HEK293 (cell line): Measurements from ENCODE around the gene TREM2.

ENCODE experiments used
- SCRT2 ChIP-seq: fragments of 450-650 bp; formaldehyde crosslinking; IDR thresholded peaks from 2 replicates; pipeline ENCODE4 v1.5.1; 2016; ENCODE audit warnings: missing biosample characterization, missing genetic modification characterization
- ZEB2 ChIP-seq: fragments of 450-650 bp; formaldehyde crosslinking; IDR thresholded peaks from 2 replicates; pipeline ENCODE4 v1.5.1; 2016; ENCODE audit warnings: missing biosample characterization, missing genetic modification characterization
- ZNF16 ChIP-seq: fragments of 450-650 bp; formaldehyde crosslinking; IDR thresholded peaks from 2 replicates; pipeline ENCODE4 v1.5.1; 2016; ENCODE audit warnings: low read depth, missing biosample characterization, missing genetic modification characterization
- ZNF174 ChIP-seq: fragments of 450-650 bp; formaldehyde crosslinking; IDR thresholded peaks from 2 replicates; pipeline ENCODE4 v1.5.0; 2017; ENCODE audit warnings: missing biosample characterization, mild to moderate bottlenecking, missing genetic modification characterization
- ZNF19 ChIP-seq: fragments of 450-650 bp; formaldehyde crosslinking; IDR thresholded peaks from 2 replicates; pipeline ENCODE4; 2016; ENCODE audit warnings: missing biosample characterization, missing genetic modification characterization, low read depth
- ZNF366 ChIP-seq: fragments of 450-650 bp; formaldehyde crosslinking; conservative IDR thresholded peaks from 2 replicates; pipeline ENCODE4 v1.5.1; 2016; ENCODE audit warnings: missing biosample characterization, missing genetic modification characterization
- ZNF558 ChIP-seq: fragments of 450-650 bp; formaldehyde crosslinking; IDR thresholded peaks from 2 replicates; pipeline ENCODE4 v1.5.1; 2016; ENCODE audit warnings: missing biosample characterization, missing genetic modification characterization
- ZNF596 ChIP-seq: fragments of 450-650 bp; IDR thresholded peaks from 2 replicates; pipeline ENCODE4 v1.5.0; 2018; ENCODE audit warnings: missing biosample characterization, mild to moderate bottlenecking, missing genetic modification characterization, moderate library complexity
- ZNF600 ChIP-seq: fragments of 450-650 bp; formaldehyde crosslinking; IDR thresholded peaks from 2 replicates; pipeline ENCODE4 v1.5.1; 2016; ENCODE audit warnings: missing biosample characterization, missing genetic modification characterization
- ZNF658 ChIP-seq: fragments of 450-650 bp; formaldehyde crosslinking; IDR thresholded peaks from 2 replicates; pipeline ENCODE4; 2016; ENCODE audit warnings: missing biosample characterization, missing genetic modification characterization
- ZNF664 ChIP-seq: fragments of 450-650 bp; formaldehyde crosslinking; IDR thresholded peaks from 2 replicates; pipeline ENCODE4 v1.5.1; 2016; ENCODE audit warnings: missing biosample characterization, missing genetic modification characterization
- ZNF701 ChIP-seq: fragments of 450-650 bp; formaldehyde crosslinking; IDR thresholded peaks from 2 replicates; pipeline ENCODE4 v1.5.1; 2016; ENCODE audit warnings: missing biosample characterization, missing genetic modification characterization
- TF ChIP-seq, protein P1 (sequence below): fragments of 450-650 bp; formaldehyde crosslinking; IDR thresholded peaks from 2 replicates; pipeline ENCODE4 v1.5.1; 2016; ENCODE audit warnings: missing biosample characterization, missing genetic modification characterization, low read depth
- TF ChIP-seq, protein P2 (sequence below): IDR thresholded peaks from 2 replicates; pipeline ENCODE4 v1.6.1; 2011; ENCODE audit warnings: mild to moderate bottlenecking, low read depth, low read length, borderline replicate concordance
- TF ChIP-seq, protein P3 (sequence below): fragments of 450-650 bp; IDR thresholded peaks from 2 replicates; pipeline ENCODE4 v1.5.1; 2018; ENCODE audit warnings: missing biosample characterization, missing genetic modification characterization
- TF ChIP-seq, protein P4 (sequence below): fragments of 450-650 bp; formaldehyde crosslinking; IDR thresholded peaks from 2 replicates; pipeline ENCODE4 v1.5.1; 2016; ENCODE audit warnings: missing biosample characterization, missing genetic modification characterization
- TF ChIP-seq, protein P5 (sequence below): fragments of 450-650 bp; formaldehyde crosslinking; IDR thresholded peaks from 2 replicates; pipeline ENCODE4 v1.5.1; 2016; ENCODE audit warnings: missing biosample characterization, missing genetic modification characterization
- TF ChIP-seq, protein P6 (sequence below): fragments of 450-650 bp; IDR thresholded peaks from 2 replicates; pipeline ENCODE4 v1.5.1; 2018; ENCODE audit warnings: missing biosample characterization, mild to moderate bottlenecking, missing genetic modification characterization
- TF ChIP-seq, protein P7 (sequence below): fragments of 450-650 bp; formaldehyde crosslinking; IDR thresholded peaks from 2 replicates; pipeline ENCODE4 v1.5.1; 2016; ENCODE audit warnings: missing biosample characterization, missing genetic modification characterization, low read depth
- TF ChIP-seq, protein P8 (sequence below): fragments of 450-650 bp; formaldehyde crosslinking; IDR thresholded peaks from 2 replicates; pipeline ENCODE4 v1.5.1; 2017; ENCODE audit warnings: missing biosample characterization, missing genetic modification characterization

Gene TREM2

DNA sequence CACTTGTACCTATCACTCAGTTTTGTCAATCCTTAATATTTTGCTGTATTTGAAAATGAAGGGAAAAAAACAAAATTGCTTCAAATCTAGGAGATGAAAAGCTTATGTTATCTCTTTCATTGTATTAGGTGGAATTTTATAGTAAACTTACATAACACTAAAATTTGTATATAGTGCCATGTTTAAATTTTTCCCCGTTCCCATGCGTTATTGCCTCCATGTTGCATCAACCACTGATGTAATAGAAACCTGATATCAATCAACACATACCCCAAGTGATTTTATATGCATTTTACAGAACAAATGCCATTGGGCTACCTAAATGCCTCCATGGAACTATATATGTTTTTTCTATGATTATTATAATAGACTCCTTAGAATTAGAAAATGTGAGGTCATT lies 14.8 kb upstream of the TREM2 start (continued):
- TF ChIP-seq, protein P1, sequence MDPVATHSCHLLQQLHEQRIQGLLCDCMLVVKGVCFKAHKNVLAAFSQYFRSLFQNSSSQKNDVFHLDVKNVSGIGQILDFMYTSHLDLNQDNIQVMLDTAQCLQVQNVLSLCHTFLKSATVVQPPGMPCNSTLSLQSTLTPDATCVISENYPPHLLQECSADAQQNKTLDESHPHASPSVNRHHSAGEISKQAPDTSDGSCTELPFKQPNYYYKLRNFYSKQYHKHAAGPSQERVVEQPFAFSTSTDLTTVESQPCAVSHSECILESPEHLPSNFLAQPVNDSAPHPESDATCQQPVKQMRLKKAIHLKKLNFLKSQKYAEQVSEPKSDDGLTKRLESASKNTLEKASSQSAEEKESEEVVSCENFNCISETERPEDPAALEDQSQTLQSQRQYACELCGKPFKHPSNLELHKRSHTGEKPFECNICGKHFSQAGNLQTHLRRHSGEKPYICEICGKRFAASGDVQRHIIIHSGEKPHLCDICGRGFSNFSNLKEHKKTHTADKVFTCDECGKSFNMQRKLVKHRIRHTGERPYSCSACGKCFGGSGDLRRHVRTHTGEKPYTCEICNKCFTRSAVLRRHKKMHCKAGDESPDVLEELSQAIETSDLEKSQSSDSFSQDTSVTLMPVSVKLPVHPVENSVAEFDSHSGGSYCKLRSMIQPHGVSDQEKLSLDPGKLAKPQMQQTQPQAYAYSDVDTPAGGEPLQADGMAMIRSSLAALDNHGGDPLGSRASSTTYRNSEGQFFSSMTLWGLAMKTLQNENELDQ: no peak
- TF ChIP-seq, protein P2, sequence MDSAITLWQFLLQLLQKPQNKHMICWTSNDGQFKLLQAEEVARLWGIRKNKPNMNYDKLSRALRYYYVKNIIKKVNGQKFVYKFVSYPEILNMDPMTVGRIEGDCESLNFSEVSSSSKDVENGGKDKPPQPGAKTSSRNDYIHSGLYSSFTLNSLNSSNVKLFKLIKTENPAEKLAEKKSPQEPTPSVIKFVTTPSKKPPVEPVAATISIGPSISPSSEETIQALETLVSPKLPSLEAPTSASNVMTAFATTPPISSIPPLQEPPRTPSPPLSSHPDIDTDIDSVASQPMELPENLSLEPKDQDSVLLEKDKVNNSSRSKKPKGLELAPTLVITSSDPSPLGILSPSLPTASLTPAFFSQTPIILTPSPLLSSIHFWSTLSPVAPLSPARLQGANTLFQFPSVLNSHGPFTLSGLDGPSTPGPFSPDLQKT: no peak
- TF ChIP-seq ZNF600 (tag by site-specific recombination) (no peak), ZNF174 (no peak), ZNF596 (tag by site-specific recombination) (no peak), ZNF366 (tag by site-specific recombination) (no peak), ZNF701 (tag by site-specific recombination) (no peak), ZNF658 (tag by site-specific recombination) (no peak), ZEB2 (tag by site-specific recombination) (0 out of 2 replicates have a peak, but pooled peaks have one; percentile 20), ZNF664 (no peak), ZNF16 (tag by site-specific recombination) (no peak), ZNF558 (tag by site-specific recombination) (0 out of 2 replicates have a peak, but pooled peaks have one; percentile 42), SCRT2 (tag by site-specific recombination) (no peak), ZNF19 (tag by site-specific recombination) (no peak)
- TF ChIP-seq, protein P3, sequence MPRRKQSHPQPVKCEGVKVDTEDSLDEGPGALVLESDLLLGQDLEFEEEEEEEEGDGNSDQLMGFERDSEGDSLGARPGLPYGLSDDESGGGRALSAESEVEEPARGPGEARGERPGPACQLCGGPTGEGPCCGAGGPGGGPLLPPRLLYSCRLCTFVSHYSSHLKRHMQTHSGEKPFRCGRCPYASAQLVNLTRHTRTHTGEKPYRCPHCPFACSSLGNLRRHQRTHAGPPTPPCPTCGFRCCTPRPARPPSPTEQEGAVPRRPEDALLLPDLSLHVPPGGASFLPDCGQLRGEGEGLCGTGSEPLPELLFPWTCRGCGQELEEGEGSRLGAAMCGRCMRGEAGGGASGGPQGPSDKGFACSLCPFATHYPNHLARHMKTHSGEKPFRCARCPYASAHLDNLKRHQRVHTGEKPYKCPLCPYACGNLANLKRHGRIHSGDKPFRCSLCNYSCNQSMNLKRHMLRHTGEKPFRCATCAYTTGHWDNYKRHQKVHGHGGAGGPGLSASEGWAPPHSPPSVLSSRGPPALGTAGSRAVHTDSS (tag by site-specific recombination): no peak
- TF ChIP-seq, protein P4, sequence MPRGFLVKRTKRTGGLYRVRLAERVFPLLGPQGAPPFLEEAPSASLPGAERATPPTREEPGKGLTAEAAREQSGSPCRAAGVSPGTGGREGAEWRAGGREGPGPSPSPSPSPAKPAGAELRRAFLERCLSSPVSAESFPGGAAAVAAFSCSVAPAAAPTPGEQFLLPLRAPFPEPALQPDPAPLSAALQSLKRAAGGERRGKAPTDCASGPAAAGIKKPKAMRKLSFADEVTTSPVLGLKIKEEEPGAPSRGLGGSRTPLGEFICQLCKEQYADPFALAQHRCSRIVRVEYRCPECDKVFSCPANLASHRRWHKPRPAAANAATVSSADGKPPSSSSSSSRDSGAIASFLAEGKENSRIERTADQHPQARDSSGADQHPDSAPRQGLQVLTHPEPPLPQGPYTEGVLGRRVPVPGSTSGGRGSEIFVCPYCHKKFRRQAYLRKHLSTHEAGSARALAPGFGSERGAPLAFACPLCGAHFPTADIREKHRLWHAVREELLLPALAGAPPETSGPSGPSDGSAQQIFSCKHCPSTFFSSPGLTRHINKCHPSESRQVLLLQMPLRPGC: no peak
- TF ChIP-seq, protein P5, sequence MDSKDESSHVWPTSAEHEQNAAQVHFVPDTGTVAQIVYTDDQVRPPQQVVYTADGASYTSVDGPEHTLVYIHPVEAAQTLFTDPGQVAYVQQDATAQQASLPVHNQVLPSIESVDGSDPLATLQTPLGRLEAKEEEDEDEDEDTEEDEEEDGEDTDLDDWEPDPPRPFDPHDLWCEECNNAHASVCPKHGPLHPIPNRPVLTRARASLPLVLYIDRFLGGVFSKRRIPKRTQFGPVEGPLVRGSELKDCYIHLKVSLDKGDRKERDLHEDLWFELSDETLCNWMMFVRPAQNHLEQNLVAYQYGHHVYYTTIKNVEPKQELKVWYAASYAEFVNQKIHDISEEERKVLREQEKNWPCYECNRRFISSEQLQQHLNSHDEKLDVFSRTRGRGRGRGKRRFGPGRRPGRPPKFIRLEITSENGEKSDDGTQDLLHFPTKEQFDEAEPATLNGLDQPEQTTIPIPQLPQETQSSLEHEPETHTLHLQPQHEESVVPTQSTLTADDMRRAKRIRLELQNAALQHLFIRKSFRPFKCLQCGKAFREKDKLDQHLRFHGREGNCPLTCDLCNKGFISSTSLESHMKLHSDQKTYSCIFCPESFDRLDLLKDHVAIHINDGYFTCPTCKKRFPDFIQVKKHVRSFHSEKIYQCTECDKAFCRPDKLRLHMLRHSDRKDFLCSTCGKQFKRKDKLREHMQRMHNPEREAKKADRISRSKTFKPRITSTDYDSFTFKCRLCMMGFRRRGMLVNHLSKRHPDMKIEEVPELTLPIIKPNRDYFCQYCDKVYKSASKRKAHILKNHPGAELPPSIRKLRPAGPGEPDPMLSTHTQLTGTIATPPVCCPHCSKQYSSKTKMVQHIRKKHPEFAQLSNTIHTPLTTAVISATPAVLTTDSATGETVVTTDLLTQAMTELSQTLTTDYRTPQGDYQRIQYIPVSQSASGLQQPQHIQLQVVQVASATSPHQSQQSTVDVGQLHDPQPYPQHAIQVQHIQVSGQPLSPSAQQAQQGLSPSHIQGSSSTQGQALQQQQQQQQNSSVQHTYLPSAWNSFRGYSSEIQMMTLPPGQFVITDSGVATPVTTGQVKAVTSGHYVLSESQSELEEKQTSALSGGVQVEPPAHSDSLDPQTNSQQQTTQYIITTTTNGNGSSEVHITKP (tag by site-specific recombination): no peak
- TF ChIP-seq, protein P6, sequence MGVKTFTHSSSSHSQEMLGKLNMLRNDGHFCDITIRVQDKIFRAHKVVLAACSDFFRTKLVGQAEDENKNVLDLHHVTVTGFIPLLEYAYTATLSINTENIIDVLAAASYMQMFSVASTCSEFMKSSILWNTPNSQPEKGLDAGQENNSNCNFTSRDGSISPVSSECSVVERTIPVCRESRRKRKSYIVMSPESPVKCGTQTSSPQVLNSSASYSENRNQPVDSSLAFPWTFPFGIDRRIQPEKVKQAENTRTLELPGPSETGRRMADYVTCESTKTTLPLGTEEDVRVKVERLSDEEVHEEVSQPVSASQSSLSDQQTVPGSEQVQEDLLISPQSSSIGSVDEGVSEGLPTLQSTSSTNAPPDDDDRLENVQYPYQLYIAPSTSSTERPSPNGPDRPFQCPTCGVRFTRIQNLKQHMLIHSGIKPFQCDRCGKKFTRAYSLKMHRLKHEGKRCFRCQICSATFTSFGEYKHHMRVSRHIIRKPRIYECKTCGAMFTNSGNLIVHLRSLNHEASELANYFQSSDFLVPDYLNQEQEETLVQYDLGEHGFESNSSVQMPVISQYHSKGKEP: 0 out of 2 replicates have a peak, but pooled peaks have one; percentile 29
- TF ChIP-seq, protein P7, sequence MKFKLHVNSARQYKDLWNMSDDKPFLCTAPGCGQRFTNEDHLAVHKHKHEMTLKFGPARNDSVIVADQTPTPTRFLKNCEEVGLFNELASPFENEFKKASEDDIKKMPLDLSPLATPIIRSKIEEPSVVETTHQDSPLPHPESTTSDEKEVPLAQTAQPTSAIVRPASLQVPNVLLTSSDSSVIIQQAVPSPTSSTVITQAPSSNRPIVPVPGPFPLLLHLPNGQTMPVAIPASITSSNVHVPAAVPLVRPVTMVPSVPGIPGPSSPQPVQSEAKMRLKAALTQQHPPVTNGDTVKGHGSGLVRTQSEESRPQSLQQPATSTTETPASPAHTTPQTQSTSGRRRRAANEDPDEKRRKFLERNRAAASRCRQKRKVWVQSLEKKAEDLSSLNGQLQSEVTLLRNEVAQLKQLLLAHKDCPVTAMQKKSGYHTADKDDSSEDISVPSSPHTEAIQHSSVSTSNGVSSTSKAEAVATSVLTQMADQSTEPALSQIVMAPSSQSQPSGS: 0 out of 2 replicates have a peak, but pooled peaks have one; percentile 36
- TF ChIP-seq, protein P8, sequence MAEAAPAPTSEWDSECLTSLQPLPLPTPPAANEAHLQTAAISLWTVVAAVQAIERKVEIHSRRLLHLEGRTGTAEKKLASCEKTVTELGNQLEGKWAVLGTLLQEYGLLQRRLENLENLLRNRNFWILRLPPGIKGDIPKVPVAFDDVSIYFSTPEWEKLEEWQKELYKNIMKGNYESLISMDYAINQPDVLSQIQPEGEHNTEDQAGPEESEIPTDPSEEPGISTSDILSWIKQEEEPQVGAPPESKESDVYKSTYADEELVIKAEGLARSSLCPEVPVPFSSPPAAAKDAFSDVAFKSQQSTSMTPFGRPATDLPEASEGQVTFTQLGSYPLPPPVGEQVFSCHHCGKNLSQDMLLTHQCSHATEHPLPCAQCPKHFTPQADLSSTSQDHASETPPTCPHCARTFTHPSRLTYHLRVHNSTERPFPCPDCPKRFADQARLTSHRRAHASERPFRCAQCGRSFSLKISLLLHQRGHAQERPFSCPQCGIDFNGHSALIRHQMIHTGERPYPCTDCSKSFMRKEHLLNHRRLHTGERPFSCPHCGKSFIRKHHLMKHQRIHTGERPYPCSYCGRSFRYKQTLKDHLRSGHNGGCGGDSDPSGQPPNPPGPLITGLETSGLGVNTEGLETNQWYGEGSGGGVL (tag by site-specific recombination): no peak
